GM21515 (cell line): ENCODE results near the gene VSIG10L.

Experiments used
- ATAC-seq: cut with Tn5 transposase; IDR thresholded peaks from one replicate; pipeline ENCODE4 v1.9.1; 2021; ENCODE audit not compliant: unreplicated experiment

Gene VSIG10L

DNA sequence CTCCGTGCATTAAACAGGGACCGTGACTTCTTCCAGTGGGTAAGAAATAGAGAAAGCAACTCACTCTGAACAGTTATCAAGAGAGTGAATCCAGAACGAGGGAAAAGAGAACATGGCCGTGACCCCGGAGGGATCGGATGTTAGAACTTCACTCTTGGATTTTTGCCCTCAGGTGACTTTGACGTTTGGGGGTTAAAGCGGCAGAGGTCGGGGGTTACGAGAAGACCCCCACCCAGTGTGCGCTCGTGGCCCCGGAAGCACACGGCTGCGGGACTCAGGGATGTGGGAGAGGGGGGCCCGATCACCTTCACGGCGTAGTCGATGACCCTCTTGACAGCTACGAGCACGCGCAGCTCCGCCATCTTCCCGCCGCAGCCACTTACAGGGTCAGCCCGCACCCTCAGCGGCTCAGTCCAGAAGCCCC, 24.0 kb upstream of the VSIG10L start, which contains the start of gene ETFB:
Gene ETFB (minus strand): TSS at position 424 of the 424 bp plus-strand sequence. CDS start 62 bp downstream, at position 362.
- no peak for ATAC-seq

DNA sequence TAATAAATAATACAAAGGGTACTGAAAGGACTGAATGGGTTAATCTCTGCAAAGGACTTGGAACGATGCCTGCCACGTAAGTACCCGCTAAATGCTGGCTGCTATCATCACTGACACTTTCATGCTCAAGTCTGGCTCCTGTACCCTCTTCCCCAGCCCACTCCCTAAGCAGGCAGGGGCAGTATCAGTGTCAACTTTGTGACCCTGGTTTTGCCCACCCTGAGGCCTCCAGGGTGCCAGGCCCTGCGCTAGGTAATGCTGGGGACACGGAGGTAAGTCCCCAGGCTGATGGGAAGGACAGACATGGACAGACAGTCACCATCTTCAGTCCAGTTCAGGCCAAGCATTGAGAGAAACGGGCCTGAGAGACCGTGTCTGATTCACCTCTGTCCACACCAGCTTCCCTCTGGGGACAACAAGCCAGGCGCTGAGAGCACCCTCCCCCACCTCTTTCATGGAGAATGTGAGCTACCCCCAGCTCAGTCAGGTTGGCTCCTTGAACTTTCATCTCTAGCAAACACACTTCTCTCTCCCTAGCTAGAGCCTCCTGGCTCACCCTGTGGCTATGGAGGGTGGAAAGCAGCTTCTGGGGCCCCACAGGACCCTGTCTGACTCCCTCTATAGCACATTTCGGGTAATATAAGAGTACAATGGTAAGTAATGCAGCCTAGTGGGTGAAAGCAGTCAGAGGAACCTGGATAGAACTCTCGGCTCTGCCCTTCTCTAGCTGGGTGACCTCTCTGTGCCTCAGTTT, 23.4 kb upstream of the VSIG10L start:
- ATAC-seq = no peak

DNA sequence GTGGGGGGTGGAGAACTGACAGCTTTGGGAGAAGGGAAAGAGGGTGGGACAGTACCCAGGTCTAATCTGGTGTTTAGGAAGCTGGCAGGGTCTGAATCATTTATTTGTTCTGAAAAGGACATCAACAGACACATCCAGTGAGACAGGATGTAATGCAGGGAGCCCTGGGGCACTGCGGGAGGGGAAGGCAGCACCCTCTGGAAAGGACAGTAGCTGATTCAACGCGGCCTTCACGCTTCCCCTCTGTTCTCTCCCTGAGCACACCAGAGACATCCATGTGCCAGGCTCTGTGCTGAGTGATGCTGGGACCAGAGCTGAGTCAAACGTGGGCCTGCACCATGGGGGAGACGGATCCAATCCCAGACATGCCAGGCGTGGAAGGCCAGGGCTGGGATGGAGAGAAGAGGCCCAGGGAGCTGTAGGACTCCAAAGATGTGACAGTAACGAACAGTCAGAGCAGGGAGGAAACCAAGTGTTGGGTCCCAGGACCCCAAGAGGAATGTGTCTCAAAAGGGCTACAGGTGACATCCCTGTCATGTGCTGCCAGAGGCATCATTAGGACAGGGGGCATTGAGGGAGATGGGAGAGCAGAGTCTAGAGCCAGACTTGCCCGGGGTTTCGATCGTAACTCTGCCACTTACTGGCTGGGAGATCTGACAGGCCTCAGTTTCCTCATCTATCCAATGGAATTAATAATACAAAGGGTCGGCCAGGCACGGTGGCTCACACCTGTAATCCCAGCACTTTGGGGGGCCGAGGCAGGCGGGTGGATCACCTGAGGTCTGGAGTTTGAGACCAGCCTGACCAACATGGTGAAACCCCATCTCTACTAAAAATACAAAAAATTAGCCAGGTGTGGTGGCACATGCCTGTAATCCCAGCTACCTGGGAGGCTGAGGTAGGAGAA, 22.5 kb upstream of the VSIG10L start:
- ATAC-seq = no peak

GRCh38 chr19:51361239-51361638, 19.3 kb upstream of the VSIG10L start:
- no peak for ATAC-seq

GRCh38 chr19:51359294-51359693, 17.4 kb upstream of the VSIG10L start:
- no peak for ATAC-seq

- no peak for ATAC-seq
Measured at GRCh38 chr19:51357952-51358351, 16.0 kb upstream of the VSIG10L start.

DNA sequence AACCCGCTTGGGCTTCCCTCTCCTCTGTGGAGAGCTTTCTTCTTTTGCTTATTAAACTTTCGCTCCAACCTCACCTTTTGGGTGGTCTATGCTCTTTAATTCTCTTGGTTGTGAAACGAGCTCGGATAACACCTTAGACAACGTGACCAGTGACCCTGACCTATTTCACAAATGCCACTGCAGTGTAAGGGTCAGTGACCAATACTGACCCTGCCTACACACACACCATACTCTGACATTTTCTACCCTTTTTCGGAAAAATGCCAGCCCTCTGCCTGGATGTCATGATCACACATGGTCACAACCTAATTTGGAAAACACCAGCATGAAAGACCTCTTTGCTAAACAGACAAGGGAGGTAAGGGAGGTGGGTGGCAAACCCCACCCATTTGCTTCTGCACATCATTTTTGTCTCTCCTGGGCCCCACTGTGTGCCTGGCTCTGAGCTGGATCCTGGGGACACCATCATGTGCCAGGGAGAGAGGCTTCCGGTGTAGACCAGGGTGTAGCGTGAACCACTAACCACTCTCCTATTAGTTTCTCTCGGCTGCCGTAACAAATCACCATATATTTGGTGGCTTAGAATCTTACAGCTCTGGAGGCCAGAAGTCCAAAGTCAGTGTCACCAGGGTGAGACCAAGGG, 14.3 kb upstream of the VSIG10L start:
- no peak for ATAC-seq

DNA sequence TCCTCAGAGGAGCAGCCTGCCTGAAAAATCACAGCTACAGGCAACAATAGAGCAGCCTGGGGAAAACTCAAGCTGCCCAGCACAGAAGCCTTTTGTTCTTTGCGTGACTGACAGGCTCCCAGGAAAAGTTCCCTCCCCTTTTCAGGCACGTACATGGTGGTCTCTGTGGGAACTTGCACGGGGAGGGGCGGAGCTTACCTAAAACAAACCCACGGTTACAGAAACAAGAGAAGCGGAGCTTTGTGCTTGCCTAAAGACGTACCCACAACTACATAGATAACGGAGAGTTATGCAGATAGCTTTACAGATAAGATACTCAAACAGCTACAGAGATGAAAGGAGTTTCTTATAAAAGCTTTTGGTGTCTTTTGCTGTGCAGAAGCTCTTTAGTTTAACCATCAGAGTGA, 12.8 kb upstream of the VSIG10L start:
- no peak for ATAC-seq

- no peak for ATAC-seq
Measured at GRCh38 chr19:51354103-51354741, 12.3 kb upstream of the VSIG10L start.

GRCh38 chr19:51352783-51353360, 10.9 kb upstream of the VSIG10L start:
- ATAC-seq = no peak

GRCh38 chr19:51351266-51351990, 9.5 kb upstream of the VSIG10L start:
- no peak for ATAC-seq

- no peak for ATAC-seq
Measured at GRCh38 chr19:51347209-51347928, 5.4 kb upstream of the VSIG10L start.

DNA sequence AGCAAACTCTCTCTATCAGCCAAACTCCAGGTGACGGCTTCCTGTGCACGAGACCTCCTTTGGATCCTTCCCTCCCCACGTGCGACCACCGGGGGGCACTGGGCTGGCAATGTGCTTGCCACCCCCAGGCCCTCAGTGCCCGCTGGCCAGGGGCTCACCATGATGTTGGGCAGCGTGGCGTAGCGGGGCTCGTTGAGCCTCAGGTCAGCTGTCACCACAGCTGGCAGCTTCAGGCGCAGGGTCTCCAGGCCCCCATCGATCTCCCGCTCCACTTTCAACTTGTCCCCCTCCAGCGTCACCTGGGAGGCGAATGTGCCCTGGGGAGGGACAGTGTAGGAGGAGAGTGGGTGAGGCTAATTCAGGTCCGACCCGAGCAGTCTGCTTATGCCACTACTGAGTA, 4.8 kb upstream of the VSIG10L start:
- ATAC-seq = no peak

GRCh38 chr19:51345076-51345620, 3.2 kb upstream of the VSIG10L start:
- no peak for ATAC-seq

DNA sequence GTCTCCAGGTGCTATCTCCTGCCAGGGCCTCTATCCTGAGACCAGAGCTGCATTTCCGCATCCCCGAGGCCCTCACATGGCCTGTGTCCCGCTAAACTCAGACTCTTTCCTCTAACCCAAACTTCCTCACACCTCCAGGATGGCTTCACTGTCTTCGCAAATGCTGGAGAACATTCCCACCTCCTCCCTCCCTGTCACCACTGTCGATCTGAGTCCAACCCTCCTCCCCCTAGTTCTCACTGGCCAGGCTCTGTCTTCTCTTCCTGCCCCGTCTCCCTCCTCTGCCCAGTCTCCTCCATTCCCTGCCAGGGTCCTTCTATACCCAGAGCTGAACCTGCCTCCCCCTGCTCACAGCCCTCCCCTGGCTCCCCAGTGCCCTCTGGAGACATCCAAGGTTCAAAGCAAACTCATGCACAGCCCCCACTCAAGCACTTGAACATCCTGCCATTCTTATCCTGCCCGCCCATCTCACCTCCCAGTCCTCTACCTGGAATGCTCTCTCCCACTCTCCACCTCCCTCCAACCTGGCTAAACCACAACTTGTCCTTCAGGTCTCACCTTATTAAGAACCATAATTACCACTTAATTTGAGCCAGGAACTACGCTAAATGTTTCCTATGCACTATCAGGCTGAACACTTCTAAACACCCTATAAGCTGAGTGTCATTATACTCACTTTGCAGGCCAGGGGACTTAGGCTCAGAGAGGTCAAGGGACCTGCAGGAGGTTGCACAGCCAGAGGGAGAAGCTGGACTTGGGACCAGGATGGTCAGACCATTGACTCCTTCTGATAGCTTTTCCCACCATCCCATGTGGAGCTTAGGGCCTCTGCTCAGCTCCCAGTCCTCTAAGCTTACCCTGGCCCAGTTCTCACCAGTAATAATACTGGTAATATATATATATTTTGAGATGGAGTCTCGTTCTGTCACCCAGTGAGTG, 961 bp upstream of the VSIG10L start:
- no peak for ATAC-seq

DNA sequence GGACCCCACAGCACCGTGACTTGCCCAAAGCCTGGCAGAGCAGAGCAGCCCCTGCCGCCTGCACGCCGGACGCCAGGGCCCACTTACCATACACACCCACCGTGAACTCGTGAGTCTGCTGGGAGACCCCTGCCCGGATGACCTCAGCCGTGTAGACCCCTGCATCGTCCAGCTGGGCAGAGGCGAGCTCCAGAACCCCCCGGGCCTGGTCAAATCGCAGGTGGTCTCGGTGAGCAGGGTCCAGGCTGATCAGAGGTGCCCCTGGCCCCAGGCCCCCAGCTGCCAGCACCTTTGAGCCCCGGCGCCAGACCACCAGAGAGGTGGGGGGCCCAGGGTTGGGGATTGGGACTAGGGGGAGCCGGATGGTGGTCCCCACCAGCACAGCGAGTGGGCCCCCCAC, 873 bp downstream of the VSIG10L start:
- no peak for ATAC-seq

GRCh38 chr19:51339687-51340656, 2.0 kb downstream of the VSIG10L start:
- ATAC-seq = peak; percentile 45
